Panc1 (cell line): ENCODE results near the gene GRID1.
A peak's percentile ranks its signal among the peaks of the same experiment; 100 is the strongest.

Source experiments
- CTCF ChIP-seq: fragments of 450-650 bp; IDR thresholded peaks from 2 replicates; pipeline ENCODE4 v1.5.1; 2017; ENCODE audit warnings: mild to moderate bottlenecking
- SIN3A ChIP-seq: IDR thresholded peaks from 2 replicates; pipeline ENCODE4 v1.6.1; 2012; ENCODE audit warnings: low read depth, mild to moderate bottlenecking, low read length, moderate library complexity, borderline replicate concordance; ENCODE audit not compliant: insufficient read depth

GRCh38 chr10:86400705-86401587 is 34.4 kb upstream of the GRID1 start:
- TF ChIP-seq CTCF: peak; percentile 55; the same call in 1 of the 2 replicates
- no peak for TF ChIP-seq SIN3A
